ENCODE data around the gene LECT2.

LECT2 gene

GRCh38 chr5:135977375-135977928 is 22.7 kb upstream of the LECT2 start:
- DNase-seq: no peak

GRCh38 chr5:135976216-135976615 is 21.4 kb upstream of the LECT2 start:
- DNase-seq: no peak

DNA sequence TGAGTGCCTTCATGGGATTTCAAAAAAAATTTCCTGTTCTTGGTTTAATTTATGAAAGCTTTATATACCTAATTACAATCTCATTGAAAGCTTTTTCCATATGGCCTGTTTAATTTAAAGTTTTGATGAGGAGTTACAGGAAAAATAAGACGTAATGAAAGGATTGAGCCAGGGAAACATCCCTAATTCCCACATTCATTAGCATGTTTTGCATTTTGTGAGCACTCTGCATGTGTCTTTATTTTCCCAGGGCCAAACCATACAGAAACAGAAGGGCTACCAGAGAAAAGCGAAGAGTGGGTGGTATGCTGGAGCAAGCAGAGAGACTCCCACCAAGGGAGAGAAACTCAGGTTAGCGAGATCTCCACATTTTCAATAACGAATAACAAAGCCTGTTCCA is 20.3 kb upstream of the LECT2 start:
- DNase-seq: no peak

- DNase-seq: no peak
Observed at GRCh38 chr5:135974021-135974600, 19.3 kb upstream of the LECT2 start.

DNA sequence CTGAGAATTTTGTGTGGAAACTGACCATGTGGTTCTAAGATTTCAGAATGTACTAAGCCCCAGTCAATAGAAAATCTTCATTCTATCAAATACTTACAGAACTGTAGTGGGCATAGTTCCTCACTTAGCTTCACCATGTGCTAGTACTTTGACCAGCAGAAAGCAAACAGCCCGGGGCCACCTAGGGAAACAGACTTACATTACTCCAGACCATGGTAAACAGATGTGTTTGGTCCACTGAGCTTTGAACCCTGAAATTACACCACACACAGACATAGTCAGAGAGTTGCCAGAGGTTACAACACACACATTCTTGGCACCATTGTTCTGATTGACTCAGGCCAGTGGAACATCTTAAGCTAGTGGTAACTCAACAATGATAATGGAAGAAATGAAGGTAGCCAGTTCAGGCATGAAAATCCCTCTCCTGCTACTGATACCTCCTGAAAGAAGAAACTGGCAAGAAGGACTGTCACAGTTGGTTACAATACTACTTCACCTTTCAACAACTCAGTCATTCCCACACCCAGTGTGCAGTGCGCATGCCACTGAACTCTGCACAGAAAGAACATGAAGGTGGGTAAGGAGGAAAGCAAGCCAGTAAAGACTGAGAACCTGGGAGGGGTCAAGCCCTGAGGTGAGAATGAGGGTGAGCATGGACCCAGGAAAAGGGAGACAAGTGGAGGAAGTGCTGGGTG is 18.7 kb upstream of the LECT2 start:
- DNase-seq: no peak

- DNase-seq: no peak
Observed at GRCh38 chr5:135971701-135972100, 16.9 kb upstream of the LECT2 start.

DNA sequence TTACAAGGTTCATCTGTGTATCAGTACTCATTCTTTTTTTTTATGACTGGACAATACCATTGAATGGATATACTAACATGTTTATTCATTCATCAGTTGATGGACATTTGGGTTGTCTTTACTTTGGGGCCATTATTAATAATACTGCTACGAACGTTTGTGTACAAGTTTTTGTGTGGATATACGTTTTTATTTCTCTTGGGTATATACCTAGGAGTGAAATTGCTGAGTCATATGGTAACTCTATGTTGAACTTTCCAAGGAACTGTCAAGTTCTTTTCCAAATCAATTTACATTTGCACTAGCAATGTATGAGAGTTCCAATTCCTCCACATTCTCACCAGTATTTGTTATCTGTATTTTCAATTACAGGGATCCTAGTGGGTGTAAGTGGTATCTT is 12.0 kb upstream of the LECT2 start:
- no peak for DNase-seq

GRCh38 chr5:135966165-135966564 is 11.4 kb upstream of the LECT2 start:
- DNase-seq: no peak

DNA sequence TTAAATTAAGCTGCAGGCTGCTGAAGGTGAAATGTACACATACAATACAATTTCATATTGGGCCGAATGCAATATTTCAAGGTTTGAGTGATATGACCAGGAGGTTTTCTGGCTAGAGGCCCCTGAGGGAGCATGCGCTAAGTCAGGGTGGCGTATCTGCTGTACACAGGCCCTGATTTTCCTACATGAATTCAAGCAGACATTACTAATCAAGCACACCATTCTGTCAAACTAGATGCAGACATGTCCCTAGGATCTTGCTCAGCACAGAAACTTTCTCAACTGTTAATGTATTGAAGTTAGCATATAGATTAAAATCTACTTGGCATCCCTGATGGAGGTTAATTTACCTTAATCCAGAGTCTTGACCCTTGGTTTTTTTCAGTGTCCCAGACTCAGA is 10.7 kb upstream of the LECT2 start:
- no peak for DNase-seq

DNA sequence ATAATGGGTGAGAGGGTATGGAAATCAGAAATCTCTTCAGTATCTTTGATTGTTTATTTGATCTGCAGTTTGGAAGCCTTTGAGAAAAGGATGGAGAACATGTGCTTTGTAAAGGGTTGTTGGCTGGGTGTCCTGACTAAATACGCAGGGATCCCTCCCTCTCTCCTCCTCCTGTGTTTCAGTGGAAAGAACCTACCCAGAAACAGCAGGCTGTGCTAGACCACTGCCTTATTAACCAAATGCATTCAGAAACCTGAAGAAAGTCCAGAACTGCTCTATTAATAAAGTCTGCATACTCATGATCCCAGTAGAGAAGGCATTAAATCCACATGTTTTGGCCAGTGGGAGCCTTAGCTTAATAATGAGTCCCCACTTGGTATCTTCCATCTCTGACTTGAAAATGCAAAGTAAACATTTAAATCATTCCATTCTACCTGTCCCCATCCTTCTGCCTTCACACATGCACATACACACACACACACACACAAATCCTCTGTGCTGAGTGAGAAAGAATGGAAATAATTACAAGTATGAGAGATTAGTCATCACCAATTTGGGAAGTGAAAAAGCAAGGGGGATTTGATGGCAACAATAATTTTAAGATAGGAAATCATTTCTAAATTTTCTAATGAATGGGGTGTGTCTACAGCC is 10.0 kb upstream of the LECT2 start:
- no peak for DNase-seq

DNA sequence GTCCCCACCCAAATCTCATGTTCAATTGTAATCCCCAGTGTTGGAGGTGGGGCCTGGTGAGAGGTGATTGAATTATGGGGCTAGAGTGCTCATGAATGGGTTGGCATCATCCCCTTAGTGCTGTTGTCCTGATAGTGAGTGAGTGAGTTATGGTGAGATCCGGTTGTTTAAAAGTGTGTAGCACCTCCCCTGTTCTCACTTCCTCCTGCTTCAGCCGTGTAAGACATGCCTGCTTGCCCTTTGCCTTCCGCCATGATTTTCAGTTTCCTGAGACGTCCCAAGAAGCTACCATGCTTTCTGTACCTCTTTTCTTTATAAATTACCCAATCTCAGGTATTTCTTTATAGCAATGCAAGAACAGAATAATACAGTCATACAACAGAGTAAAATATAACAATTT is 742 bp upstream of the LECT2 start:
- no peak for DNase-seq

DNA sequence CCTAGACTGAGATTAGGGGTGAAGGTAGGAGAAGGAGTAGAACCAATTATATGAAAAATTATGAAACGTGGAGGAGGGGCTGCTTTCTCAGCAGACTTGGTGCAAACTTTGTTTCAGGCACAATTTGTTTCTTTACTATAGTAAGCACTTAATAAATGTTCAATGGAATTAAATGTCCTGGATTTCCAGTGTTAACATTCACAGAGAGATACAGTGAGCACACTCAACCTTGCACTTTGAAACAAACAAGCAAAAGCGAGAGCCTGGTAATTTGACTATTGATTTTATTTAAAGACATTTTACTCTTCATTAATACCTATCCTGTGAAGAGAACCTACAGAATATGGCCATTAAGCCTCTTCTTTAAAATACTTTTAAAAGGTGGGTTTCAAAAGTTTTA is 933 bp downstream of the LECT2 start:
- no peak for DNase-seq

DNA sequence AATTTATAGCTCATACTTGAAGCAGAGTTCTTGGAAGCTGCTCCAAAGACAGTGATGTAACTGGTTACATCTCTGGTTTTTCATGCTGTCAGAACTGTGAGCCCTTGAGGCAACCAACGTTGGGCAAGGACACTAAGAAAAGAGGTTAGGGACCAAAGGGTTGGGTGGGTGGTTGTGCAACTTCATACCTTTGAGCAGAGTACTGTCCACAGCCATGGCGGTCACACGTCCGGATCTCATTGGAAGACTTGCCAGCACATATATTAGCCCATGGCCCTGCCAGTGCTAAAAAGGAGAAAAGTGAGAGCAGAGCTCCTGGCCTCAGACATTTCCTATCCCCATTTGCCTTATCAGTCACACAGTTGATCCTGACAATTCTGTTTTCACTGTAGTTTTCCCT is 2.1 kb downstream of the LECT2 start:
- DNase-seq: no peak

DNA sequence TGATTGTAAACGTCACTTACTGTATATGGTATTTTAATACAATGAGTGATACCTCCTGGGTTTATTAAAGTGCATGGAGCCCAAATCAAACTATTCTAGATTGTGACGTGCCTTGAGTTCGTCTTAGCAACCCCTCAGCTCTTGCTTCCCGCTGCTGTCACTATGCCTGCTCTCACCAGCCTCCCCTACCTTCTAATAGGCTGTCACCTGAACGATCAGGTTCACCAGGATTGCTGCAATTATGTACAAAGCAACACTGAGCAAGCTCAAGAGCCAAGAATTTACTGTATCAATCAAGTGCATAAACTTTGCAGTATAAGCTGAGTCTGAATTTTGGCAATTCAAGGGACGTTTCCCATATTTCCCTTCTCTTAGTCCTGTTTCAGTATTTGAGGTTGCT is 3.0 kb downstream of the LECT2 start:
- DNase-seq: no peak

DNA sequence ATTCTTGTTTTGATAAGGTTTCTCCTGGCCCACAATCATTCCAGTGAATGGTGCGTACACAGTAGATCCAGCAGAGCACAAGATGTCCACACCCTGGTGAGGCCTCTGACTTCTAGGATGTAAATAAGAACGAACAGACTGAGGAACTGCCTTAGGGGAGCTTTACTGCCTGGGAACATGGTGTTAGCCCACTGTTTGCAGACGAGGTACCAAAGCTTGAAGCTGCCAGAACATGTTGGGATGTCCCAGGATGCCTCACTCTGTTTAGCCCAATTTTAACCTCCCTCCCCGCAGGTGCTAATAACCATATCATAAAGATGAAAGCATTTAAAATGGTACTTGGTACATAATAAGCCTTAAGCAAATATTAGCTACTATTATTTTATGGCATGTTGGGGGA is 3.5 kb downstream of the LECT2 start:
- DNase-seq: no peak

GRCh38 chr5:135950611-135951010 is 4.2 kb downstream of the LECT2 start:
- no peak for DNase-seq

DNA sequence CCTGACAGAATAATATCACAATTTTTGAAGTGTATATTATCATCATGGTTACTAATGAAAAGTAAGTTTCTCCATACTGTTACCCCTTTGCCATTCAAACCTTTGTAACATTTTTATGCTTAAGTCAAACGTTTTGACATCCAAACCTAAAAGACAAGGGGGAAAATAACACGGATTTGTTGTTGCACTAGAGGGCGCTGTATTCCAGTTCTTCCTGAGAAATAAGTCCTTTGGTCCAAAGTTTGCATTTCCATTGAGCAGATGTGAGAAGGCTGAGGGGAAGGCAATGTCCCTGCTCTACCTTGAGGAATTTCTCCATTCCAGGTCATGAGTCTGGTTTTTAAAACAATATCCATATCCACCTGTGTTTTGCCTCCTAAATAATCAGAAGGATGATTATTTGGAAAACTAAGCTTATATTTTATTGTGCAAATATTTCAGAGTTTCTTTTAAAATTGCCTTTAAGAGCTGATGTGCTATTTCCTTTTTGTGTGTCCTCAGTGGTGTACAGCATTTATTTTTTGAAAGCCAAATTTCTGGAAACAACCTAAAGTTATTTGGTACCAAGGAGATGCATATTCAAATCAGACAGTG is 9.7 kb downstream of the LECT2 start:
- no peak for DNase-seq

DNA sequence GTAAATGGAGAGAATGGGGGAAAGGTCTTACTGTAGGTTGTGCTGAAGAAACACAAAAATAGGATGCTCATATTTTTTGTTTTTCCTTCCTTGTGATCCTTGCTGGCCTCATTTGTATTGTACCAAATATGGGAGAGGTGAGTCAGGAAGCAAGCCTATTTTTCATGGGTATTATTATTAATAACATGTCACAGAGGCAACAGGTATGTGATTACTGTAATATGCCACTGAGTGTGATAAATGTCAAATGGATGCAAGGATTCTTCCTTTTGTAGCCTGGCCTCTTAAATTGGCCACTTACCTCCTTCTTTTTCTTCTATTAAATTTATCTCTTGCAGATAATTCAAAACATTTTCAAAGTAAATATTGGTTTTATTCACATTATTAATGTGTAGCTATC is 10.2 kb downstream of the LECT2 start:
- no peak for DNase-seq

GRCh38 chr5:135942202-135942771 is 12.5 kb downstream of the LECT2 start:
- DNase-seq: no peak

DNA sequence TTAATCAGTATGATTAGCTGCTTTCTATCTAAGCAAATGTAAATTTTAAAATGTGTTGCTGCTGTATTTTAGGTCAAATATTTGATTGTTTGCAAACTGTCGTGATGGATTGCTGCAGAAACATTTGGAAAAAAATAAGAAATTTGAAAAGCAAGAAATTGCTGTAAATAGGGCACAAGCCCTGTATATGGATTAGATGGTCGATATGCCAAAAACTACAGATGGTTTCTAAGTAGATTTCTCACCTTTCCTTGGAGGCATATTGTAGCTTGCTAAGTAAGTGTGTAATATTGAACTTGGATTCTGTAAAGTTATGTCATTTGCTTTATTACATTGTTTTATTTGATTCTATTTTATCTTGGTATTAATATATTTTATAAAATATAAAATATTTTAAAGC is 13.1 kb downstream of the LECT2 start:
- no peak for DNase-seq

DNA sequence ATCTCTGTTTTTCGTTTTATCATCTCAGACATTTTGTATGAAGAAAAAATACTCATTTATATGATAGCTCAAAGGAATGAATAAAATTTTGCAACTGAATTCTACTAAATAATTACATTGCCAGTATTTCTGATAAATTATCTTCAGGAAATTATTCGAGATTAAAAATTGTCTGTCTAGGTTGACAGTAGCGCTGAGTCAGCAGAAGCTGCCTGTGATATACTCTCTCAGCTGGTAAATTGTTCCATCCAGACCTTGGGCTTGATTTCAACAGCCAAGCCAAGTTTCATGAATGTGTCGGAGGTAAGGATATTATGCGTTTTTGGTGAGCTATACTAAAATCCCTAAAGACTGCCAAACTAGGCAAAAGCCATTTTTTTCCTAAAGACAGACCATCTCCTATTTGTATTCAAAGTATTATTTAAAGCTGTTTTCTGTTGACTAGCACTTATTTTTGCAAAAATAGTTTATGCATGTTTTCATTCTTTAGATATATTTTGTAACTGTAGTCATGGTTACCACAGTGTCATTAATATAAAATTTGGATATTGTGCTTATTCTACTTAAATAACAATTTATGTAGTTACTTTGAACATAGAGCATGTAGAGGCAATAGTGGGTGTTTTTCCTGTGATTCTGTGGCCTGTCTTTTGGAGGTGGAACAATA is 17.4 kb downstream of the LECT2 start:
- DNase-seq: no peak

GRCh38 chr5:135934939-135935338 is 19.8 kb downstream of the LECT2 start:
- no peak for DNase-seq

DNA sequence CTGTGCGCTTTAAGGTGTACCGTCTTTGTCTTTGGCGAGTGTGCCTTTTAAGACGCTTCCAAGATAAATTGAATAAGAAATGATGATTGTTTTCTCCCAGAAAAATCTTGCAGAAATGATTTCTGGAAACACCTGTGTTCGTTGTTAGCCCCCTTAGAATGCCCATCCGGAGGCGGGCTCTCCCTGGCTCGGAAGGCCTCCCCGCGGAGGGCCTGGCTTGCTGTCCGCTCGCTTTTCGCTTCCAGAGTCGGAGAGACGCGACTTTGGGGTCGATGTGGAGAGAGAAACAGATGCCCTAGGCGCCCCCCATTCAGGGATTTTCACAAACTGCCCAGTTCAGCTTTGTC is 23.9 kb downstream of the LECT2 start:
- no peak for DNase-seq
